Activated T-helper 17 cell treated with anti-CD3 and anti-CD28 coated beads, Interleukin-2, amount 50 U/mL, for 72 hours (primary cell): ENCODE data around the gene MGLL. TPM values are rescaled to one million over a fixed set of nuclear protein-coding genes. Genes with fewer than 3 reads are reported as not detected.

Experiments used
- ATAC-seq: fragments of 150-1000 bp; cut with Tn5 transposase; replicated peaks from 2 replicates; pipeline ENCODE4 v1.10.0; 2021; ENCODE audit warnings: mild to moderate bottlenecking, moderate library complexity
- H3K27ac Mint-ChIP-seq: one replicate; pipeline ENCODE4 v1.8.0; 2022; ENCODE audit warnings: mixed read lengths
- H3K27me3 Mint-ChIP-seq: one replicate; pipeline ENCODE4 v1.8.0; 2022; ENCODE audit warnings: mixed read lengths
- H3K36me3 Mint-ChIP-seq: one replicate; pipeline ENCODE4 v1.8.0; 2022; ENCODE audit warnings: low read depth, mild to moderate bottlenecking, mixed read lengths
- H3K4me1 Mint-ChIP-seq: one replicate; pipeline ENCODE4 v1.8.0; 2022; ENCODE audit warnings: mixed read lengths
- H3K4me3 Mint-ChIP-seq: one replicate; pipeline ENCODE4 v1.8.0; 2022; ENCODE audit warnings: mild to moderate bottlenecking, mixed read lengths
- H3K9me3 Mint-ChIP-seq: one replicate; pipeline ENCODE4 v1.8.0; 2022; ENCODE audit warnings: mixed read lengths
- total RNA-seq, 2 donors: library from RNA; stranded (reverse); gene quantifications; one replicate each; pipeline ENCODE4 v1.2.3, GENCODE V29; 2022

Gene MGLL
- total RNA-seq, 2 donors from 2014 or later, result 1.2 to 1.4 TPM

DNA sequence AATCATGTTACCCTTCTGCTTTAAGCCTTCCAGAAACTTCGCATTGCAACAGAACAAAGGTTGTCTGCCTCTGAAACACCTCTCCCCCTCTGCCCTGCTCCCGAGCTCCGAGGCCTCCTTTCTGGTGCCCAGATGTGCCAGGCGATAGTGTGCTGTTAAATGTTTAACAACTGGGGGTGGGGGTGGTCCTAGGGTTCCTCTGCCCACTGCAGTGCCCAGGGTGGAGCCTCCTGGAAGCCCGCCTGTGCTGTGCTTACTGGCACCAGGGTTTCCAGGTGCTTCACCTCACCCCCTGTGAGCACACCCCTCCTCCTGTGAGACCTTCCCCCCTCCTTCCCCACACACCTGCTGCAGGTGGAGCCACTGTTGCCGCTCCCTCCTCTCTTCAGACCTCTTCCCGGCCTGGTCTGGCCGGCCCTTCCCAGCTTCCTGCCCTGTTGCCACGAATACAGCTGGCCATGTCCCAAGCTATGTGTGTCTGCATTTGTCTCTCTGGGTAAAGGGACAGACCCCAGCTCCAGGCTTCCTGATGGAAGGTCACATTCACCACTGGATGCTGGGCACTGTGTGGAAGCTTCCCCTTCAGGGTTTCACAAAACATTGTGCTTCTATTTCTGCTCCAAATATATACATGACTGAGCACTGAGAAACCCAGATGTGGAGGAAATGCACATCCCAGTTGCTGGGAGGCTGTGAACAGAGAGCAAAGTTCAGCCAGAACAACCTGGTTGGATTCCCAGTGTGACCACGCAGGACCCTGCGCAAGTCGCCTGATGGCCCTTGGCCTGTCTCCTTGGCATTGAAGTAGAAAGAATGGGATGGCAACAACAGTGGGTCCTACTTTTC, 37.2 kb downstream of the MGLL start:
- peaks cover 1% of the 10 kb centered on the region for H3K27me3 Mint-ChIP-seq
- H3K27ac Mint-ChIP-seq, result no peak overlapping the region
- H3K9me3 Mint-ChIP-seq, result no peaks in the 10 kb centered on the region
- H3K36me3 Mint-ChIP-seq, result no peaks in the 10 kb centered on the region
- H3K4me3 Mint-ChIP-seq, result no peak overlapping the region
- no peaks in the 10 kb centered on the region for H3K4me1 Mint-ChIP-seq
- ATAC-seq, result no peak

DNA sequence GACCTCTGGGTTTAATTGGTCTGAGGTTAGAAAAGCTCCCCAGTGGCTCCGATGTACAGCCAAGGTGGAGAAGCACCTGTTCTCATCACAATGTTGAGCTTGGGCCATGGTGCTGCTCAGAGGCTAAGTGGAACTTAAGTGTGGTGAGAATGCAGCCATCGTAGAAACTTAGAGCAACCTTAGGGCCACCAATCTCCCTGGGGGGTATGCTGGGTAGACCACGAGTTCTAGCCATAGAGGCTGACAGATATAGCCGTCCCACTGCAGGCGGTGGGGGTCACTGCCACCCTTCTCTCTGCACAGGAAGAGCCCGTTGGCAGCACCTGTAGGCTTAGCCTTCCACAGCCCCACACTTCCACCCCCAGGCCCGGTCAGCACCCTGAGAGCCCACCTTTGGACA, 38.0 kb downstream of the MGLL start:
- H3K36me3 Mint-ChIP-seq, result no peaks in the 10 kb centered on the region
- no peaks in the 10 kb centered on the region for H3K9me3 Mint-ChIP-seq
- no peak overlapping the region for H3K4me3 Mint-ChIP-seq
- H3K27ac Mint-ChIP-seq, result no peak overlapping the region
- H3K4me1 Mint-ChIP-seq, result no peaks in the 10 kb centered on the region
- H3K27me3 Mint-ChIP-seq, result no peaks in the 10 kb centered on the region
- no peak for ATAC-seq

DNA sequence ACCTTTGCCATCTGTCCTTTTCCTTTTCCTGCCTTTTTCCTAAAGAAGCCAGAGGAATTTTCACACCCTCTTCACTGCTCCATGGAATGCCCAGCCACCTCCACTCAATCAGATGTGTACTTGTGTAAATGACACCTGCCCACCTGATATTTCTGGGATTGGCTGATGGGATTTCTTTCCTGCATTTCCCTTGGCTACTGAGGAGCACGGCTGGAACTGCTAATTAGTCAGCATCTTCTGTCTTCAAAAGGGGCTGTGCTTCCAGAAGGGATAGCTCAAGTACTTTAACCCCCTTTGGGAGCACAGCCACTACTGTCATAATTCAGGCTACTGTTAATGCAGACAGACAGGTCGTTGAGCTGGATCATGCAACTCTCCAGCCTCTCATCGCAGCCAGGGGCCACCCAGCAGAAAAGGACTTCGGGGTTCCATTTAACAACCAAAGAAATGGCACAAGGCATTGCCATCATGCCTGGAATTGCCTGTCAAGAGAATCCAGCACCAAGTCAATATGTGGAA, 38.6 kb downstream of the MGLL start:
- H3K36me3 Mint-ChIP-seq, result no peaks in the 10 kb centered on the region
- no peak for ATAC-seq
- no peaks in the 10 kb centered on the region for H3K27me3 Mint-ChIP-seq
- H3K27ac Mint-ChIP-seq, result no peak overlapping the region
- H3K4me1 Mint-ChIP-seq, result no peaks in the 10 kb centered on the region
- no peak overlapping the region for H3K4me3 Mint-ChIP-seq
- H3K9me3 Mint-ChIP-seq, result no peaks in the 10 kb centered on the region

DNA sequence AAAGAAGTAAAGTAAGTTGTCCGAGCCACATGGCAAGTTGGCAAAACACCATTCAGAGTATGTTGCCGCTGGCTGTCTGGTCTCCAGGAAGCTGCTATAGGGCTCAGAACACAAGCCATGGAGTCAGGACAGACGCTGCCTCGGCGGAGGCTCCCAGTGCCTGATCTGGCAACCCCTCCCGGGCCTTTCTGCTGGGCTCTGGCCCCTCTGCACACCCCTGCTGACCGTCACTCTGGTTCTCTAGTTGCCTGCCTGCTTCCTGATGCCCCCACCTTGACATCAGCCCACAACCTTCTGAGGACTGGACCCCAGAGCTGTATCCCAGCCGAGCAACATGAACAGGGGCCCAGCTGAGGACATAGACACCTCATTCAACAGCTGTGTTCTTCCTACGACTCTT, 39.1 kb downstream of the MGLL start:
- ATAC-seq, result no peak
- no peaks in the 10 kb centered on the region for H3K9me3 Mint-ChIP-seq
- H3K36me3 Mint-ChIP-seq, result no peaks in the 10 kb centered on the region
- H3K4me3 Mint-ChIP-seq, result no peak overlapping the region
- no peaks in the 10 kb centered on the region for H3K27me3 Mint-ChIP-seq
- H3K4me1 Mint-ChIP-seq, result no peaks in the 10 kb centered on the region
- no peak overlapping the region for H3K27ac Mint-ChIP-seq

DNA sequence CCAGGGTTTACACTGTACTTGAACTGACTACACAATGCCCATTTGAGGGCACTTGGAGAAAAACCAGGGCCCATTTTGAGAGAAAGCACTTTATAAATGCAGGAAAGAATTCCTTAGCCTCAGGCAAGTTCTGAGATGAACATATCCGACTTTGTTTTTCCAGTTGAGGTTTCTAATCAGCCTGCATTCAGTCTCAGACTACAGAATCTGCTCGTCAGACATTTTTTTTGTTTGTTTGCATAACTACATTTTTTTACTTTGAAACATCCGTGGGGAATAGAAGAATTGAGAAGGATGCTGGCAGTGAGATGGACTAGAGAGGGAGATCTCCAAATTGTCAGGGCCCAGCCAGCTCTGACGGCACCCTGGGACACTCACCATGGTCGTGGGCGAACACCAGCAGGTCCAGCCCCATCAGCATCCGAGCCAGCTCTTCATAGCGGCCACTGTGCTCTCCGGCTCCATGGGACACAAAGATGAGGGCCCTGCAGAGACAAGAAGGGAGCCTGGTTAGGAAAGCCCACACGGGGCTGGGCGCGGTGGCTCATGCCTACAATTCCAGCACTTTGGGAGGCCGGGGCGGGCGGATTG, 40.8 kb downstream of the MGLL start:
- Mint-ChIP-seq H3K36me3 (no peaks in the 10 kb centered on the region), H3K4me3 (no peak overlapping the region), H3K9me3 (no peaks in the 10 kb centered on the region), H3K27ac (no peak overlapping the region), H3K4me1 (no peaks in the 10 kb centered on the region), H3K27me3 (no peaks in the 10 kb centered on the region)
- ATAC-seq, result no peak

DNA sequence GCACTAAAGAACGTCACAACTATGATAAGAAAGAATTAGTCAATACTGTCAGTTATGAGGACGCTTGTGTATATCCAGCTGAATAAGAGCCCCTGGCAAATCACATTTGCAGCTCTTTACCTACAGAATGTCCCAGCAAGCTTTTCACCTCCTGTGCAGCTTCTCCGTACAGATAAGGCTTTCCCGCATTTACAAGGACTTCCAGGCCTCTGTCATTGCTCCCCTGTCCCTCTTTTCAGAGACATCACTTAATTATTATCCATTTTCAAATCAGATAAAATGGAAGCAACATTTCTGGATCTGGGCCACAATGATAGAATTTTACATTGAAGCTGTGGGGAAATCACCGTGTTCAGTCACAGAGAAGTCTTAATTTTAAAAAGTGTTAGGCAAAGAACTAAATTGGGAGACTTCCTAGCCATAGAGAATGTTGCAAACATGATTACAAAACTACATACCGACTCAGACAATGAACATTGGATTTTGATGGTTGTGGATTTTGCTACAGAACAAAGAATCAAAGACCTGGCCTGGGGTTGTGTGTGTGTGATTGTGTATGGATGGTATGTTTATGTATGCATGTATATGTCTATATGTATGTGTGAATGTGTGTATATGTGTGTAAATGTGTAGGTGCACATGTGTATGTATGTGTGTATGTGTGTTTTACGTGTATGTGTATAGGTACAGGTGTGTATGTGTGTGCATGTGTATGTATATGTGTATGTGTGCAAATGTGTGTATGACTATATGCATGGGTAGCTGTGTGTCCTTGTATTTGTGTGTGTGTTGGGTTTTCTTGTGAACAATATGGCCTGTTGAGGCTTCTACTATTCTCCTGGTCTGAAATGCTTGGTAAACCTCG, 41.5 kb downstream of the MGLL start:
- H3K9me3 Mint-ChIP-seq, result no peaks in the 10 kb centered on the region
- H3K36me3 Mint-ChIP-seq, result no peaks in the 10 kb centered on the region
- H3K4me1 Mint-ChIP-seq, result no peaks in the 10 kb centered on the region
- ATAC-seq, result no peak
- H3K27ac Mint-ChIP-seq, result no peak overlapping the region
- H3K4me3 Mint-ChIP-seq, result no peak overlapping the region
- no peaks in the 10 kb centered on the region for H3K27me3 Mint-ChIP-seq

DNA sequence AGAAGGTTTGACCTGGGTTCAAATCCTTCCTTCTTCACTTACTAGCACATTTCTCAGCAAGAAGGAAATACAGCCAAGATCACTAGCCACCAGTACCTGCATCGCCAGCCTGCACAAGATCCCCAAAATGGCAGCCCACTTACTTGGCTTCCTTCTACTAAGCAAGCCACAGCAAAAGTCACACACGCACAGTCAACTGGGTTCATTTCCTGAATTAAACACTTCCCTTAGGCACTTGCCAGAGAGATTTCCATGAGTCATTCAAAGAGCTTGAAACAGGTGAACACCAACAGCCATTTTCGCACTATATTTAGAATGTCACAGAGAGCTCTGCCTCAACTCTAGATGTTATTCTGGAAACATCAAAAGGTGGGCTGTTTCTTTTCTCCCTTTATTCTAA, 42.6 kb downstream of the MGLL start:
- Mint-ChIP-seq H3K36me3 (no peaks in the 10 kb centered on the region), H3K27ac (no peak overlapping the region), H3K27me3 (peaks cover 2% of the 10 kb centered on the region), H3K9me3 (no peaks in the 10 kb centered on the region), H3K4me3 (no peak overlapping the region), H3K4me1 (no peaks in the 10 kb centered on the region)
- peak; percentile 52 for ATAC-seq

DNA sequence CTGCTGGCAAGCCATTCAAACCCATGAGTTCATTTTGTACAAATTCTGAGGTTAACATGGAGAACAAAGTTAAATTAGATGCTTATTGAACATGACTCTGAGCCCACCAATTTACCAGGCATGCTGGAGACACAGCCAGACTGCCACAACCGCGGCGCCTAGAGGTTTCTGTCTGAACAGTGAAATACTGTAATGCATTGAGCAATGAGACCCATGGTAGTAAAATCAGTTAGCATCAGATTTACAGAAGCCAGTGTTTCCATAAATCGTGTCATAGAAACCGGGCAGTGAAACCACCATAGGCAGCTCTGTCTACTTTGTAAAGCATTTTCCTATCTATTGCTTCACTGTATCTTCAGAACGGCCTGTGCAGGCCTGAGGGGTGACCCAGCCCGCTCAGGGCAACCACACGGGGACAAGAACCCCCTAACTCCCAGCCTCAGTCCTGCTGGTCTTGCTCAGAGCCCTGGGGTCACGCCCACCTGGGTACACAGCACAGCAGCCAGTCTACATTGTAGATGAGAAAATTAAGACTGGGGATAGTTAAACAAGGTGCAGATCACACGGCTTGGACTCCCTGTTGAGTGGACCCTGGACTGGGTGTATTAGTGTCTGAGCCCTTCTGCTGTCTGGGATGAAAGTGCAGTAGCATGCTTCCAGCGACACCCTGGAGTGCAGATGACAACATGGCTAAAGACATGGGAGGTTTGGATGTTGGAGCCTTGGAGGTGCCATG, 44.2 kb downstream of the MGLL start:
- no peak for ATAC-seq
- H3K27ac Mint-ChIP-seq, result no peak overlapping the region
- no peaks in the 10 kb centered on the region for H3K9me3 Mint-ChIP-seq
- H3K27me3 Mint-ChIP-seq, result peaks cover 3% of the 10 kb centered on the region
- H3K4me3 Mint-ChIP-seq, result no peak overlapping the region
- H3K4me1 Mint-ChIP-seq, result no peaks in the 10 kb centered on the region
- no peaks in the 10 kb centered on the region for H3K36me3 Mint-ChIP-seq

DNA sequence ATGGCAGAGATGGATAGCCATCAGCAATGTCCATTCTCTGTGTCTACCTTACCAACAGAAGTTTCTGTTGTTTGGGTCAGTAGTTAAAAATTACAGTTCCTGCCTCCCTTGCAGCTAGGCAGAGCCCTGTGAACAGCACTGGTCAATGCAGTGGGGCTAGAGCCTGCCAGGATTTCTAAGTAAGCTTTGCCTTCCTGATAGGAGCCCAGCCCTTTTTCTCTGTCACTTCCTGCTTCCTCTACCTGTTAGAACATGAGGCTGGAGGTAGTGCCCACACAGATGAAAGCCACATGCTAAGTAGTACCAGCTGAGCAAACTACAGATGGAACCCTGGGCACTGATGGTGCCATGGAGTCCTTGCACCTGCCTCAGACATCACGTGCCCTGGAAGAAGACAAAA, 45.0 kb downstream of the MGLL start:
- Mint-ChIP-seq H3K4me1 (no peaks in the 10 kb centered on the region), H3K9me3 (no peaks in the 10 kb centered on the region), H3K27ac (no peak overlapping the region), H3K4me3 (no peak overlapping the region), H3K27me3 (peaks cover 3% of the 10 kb centered on the region), H3K36me3 (no peaks in the 10 kb centered on the region)
- ATAC-seq, result no peak

DNA sequence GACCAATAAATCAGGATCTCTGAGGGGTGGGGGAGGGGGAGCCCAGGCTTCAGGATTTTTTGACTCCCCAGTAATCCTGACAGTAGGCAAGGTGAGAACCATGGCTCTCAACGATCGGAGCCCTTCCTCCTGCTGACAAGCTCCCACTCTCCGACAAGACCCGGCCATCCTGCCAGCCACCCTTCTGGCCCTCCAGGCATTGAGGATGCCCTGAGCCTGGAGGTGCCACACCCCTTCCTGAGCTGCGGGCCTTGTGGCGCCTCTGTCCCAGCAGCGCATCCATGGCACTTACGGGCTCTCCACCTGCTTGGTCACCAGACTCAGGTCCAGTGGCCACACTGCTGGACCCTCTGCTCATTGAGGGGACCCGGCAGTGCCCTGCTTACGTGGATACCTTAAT, 46.0 kb downstream of the MGLL start:
- no peaks in the 10 kb centered on the region for H3K9me3 Mint-ChIP-seq
- no peak overlapping the region for H3K27ac Mint-ChIP-seq
- no peak for ATAC-seq
- peaks cover 3% of the 10 kb centered on the region for H3K27me3 Mint-ChIP-seq
- H3K4me1 Mint-ChIP-seq, result no peaks in the 10 kb centered on the region
- no peaks in the 10 kb centered on the region for H3K36me3 Mint-ChIP-seq
- no peak overlapping the region for H3K4me3 Mint-ChIP-seq

DNA sequence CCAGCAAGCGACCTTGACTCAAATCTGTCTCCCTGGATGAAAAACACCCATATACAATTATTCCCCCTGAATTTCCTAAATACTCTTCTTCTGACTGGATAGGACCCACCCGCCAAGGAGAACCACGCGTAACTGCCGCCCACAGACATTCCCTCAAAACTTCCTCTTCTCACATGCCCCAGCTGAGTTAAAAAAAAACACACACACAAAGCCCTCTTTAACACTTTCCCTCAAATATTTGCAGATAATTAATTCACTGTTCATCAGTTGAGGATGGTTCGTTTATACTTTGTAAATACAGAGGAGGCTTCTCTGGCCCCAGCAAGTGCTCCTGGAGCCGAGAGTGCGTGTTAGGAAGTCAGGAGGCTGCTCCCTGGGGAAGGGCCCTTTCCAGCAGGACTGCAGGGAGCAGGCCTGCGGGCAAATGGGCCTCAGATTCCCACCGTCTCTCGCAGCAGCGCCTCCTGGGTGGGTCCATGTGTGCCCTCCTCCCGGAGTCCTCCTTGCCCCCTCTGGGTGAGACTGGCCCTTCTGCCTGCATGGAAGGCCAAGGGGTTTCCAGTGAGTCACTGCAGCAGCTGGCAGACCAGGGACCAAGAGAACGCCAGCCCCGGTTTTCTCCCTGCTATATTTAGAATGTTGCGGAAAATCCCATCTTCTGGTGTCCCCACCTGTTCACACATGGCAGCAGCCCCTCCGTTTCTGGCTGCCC, 46.8 kb downstream of the MGLL start:
- peaks cover 3% of the 10 kb centered on the region for H3K27me3 Mint-ChIP-seq
- no peak overlapping the region for H3K4me3 Mint-ChIP-seq
- no peaks in the 10 kb centered on the region for H3K9me3 Mint-ChIP-seq
- no peaks in the 10 kb centered on the region for H3K36me3 Mint-ChIP-seq
- no peaks in the 10 kb centered on the region for H3K4me1 Mint-ChIP-seq
- ATAC-seq, result no peak
- no peak overlapping the region for H3K27ac Mint-ChIP-seq

DNA sequence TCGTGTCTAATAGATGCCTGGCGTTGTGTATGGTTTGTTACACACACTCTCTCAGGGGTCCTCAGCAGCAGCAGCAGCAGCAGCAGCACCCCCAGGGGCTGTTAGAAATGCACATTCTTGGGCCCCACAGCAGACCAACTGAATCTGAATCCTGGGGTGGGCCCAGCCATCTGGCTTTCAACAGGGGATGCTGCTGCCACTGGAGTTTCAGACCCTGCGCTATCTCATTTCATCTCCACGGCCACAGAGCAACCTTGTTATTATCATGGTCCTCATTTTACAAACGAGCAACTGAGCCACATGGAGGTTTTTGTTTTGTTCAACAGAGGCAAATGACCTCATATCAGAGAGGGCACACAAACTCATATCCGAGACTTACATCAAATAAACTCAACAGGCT, 47.7 kb downstream of the MGLL start:
- no peak for ATAC-seq
- Mint-ChIP-seq H3K27ac (no peak overlapping the region), H3K27me3 (peaks cover 3% of the 10 kb centered on the region), H3K4me1 (no peaks in the 10 kb centered on the region), H3K4me3 (no peak overlapping the region), H3K36me3 (no peaks in the 10 kb centered on the region), H3K9me3 (no peaks in the 10 kb centered on the region)

DNA sequence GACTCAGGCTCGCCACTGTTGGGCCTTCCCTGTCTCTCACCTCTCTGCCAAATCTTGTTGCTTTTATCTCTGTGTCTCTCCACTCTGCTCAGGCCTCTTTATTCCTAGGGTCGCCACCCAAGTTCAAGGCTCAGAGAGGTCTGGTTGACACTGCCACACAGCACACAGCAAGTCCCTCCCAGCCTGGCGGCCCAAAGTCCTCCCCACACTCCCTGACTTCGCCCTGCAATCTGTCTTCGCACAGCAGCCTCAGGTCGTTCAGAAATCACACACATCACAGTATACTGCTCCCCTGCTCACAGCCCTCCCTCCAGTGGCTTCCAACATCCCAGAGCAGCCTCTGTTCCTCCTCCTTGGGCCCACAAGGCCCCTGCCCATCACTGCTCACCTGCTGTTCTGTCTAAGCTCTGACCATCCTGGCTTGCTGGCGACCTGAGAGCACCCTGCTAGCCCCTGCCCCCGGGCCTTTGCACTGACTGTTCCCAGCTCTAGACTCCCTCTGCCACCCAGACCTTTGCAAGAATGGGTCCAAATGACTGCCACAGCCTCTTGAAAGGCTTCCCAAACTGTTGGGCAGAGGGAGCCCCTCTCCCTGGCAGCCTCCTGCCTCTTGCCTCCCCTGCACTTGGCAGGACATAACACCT, 48.4 kb downstream of the MGLL start:
- H3K4me1 Mint-ChIP-seq, result no peaks in the 10 kb centered on the region
- H3K27ac Mint-ChIP-seq, result no peak overlapping the region
- no peaks in the 10 kb centered on the region for H3K36me3 Mint-ChIP-seq
- no peak overlapping the region for H3K4me3 Mint-ChIP-seq
- H3K27me3 Mint-ChIP-seq, result peaks cover 3% of the 10 kb centered on the region
- no peak for ATAC-seq
- H3K9me3 Mint-ChIP-seq, result no peaks in the 10 kb centered on the region
